HL-60 (cell line): Measurements from ENCODE around the gene SPACA9.

Experiments used
- DNase-seq, 2 experiments: peaks; one replicate each; pipeline ENCODE4 v3.0.0-alpha.2; 2010 to 2020; ENCODE audit warnings: low read depth in 1 of 2, low spot score in 1 of 2
- H3K27ac ChIP-seq: fragments of 250-450 bp; sonication (Bioruptor Pico); replicated peaks from 2 replicates; pipeline ENCODE4 v1.5.1; 2020; ENCODE audit warnings: mild to moderate bottlenecking, moderate library complexity
- H3K27me3 ChIP-seq: fragments of 250-450 bp; sonication (Bioruptor Pico); 2 replicates; pipeline ENCODE4 v1.5.1; 2021; ENCODE audit warnings: mild to moderate bottlenecking, moderate library complexity; ENCODE audit not compliant: insufficient read depth, poor library complexity, severe bottlenecking
- H3K4me3 ChIP-seq: replicated peaks from 2 replicates; pipeline ENCODE4 v1.5.1; 2011; ENCODE audit warnings: mild to moderate bottlenecking, control low read depth, low read length; ENCODE audit not compliant: insufficient read depth
- GABPA ChIP-seq: IDR thresholded peaks from 2 replicates; pipeline ENCODE4 v1.6.1; 2012; ENCODE audit warnings: low read depth
- POLR2AphosphoS5 ChIP-seq: IDR thresholded peaks from 2 replicates; pipeline ENCODE4 v1.6.1; 2012; ENCODE audit warnings: low read depth
- SPI1 ChIP-seq: IDR thresholded peaks from 2 replicates; pipeline ENCODE4 v1.6.1; 2012; ENCODE audit warnings: low read depth, mild to moderate bottlenecking, borderline replicate concordance
- long read RNA-seq: library from polyadenylated mRNA; unstranded; transcript quantifications from one replicate; pipeline ENCODE4 v2.0.0, GENCODE V29; 2020
- TF ChIP-seq, protein P1 (sequence below): IDR thresholded peaks from one replicate; pipeline ENCODE4 v1.5.1; 2011; ENCODE audit warnings: low read length, control low read depth, inconsistent platforms; ENCODE audit not compliant: insufficient read depth
- TF ChIP-seq, protein P2 (sequence below): IDR thresholded peaks from 2 replicates; pipeline ENCODE4 v1.6.1; 2012; ENCODE audit warnings: low read depth; ENCODE audit not compliant: insufficient replicate concordance

SPACA9 gene
- long read RNA-seq, transcript SPACA9-203 (4 exons, 2,536 nt): major isoform, 49 of 57 reads
- long read RNA-seq, partial matches to known transcripts: 0 of 57 reads
- long read RNA-seq, other reads (novel, unspliced or antisense): 7 of 57 reads

DNA sequence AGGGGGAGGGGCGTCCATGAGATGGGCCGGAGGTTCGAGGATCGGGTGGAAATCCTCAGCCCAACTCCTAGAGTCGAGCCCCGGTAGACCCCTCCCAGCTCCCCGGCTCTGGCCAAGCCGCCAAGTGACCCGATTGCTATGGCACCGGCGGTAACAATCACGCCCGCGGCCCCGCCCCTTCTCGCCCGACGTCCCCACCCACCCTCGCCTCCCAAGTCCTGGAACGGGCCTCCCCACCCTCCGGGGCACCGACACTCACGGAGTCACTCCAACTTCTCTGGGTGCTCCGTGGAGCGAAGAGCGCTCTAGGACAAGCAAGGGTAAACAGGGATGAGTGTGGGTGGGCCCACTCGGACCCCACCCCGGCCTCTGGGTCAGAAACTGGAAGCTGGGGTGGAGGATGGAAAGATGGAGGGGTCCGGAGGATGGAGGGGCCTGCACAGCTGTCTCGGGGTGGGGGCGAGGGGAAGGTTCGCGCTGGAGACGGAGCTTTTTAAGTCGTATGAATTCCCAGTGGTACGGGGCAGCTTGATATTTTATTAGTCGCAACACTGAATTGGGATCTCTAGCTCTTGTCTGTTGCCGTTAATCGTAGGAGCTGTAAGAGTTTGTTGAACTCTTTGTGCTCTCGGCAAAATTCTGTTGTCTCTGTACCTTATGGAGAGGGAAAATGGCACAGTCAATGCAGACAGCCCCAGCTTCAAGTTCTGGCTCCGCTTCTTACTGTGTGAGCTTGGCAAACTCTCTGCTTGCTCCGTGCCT is at the start of gene SPACA9:
Gene SPACA9, plus strand, starts transcription at position 204 of the 762 bp plus-strand sequence. CDS start 5,050 bp downstream, outside the sequence.
- Histone ChIP-seq H3K4me3 (peak within 1 kb of the TSS; percentile 83), H3K27ac (peak within 1 kb of the TSS; percentile 71), H3K27me3 (no peaks in the 10 kb centered on the region)
- TF ChIP-seq GABPA (no peak), POLR2AphosphoS5 (no peak), SPI1 (no peak)
- TF ChIP-seq, protein P1, sequence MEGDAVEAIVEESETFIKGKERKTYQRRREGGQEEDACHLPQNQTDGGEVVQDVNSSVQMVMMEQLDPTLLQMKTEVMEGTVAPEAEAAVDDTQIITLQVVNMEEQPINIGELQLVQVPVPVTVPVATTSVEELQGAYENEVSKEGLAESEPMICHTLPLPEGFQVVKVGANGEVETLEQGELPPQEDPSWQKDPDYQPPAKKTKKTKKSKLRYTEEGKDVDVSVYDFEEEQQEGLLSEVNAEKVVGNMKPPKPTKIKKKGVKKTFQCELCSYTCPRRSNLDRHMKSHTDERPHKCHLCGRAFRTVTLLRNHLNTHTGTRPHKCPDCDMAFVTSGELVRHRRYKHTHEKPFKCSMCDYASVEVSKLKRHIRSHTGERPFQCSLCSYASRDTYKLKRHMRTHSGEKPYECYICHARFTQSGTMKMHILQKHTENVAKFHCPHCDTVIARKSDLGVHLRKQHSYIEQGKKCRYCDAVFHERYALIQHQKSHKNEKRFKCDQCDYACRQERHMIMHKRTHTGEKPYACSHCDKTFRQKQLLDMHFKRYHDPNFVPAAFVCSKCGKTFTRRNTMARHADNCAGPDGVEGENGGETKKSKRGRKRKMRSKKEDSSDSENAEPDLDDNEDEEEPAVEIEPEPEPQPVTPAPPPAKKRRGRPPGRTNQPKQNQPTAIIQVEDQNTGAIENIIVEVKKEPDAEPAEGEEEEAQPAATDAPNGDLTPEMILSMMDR: no peak
- TF ChIP-seq, protein P2, sequence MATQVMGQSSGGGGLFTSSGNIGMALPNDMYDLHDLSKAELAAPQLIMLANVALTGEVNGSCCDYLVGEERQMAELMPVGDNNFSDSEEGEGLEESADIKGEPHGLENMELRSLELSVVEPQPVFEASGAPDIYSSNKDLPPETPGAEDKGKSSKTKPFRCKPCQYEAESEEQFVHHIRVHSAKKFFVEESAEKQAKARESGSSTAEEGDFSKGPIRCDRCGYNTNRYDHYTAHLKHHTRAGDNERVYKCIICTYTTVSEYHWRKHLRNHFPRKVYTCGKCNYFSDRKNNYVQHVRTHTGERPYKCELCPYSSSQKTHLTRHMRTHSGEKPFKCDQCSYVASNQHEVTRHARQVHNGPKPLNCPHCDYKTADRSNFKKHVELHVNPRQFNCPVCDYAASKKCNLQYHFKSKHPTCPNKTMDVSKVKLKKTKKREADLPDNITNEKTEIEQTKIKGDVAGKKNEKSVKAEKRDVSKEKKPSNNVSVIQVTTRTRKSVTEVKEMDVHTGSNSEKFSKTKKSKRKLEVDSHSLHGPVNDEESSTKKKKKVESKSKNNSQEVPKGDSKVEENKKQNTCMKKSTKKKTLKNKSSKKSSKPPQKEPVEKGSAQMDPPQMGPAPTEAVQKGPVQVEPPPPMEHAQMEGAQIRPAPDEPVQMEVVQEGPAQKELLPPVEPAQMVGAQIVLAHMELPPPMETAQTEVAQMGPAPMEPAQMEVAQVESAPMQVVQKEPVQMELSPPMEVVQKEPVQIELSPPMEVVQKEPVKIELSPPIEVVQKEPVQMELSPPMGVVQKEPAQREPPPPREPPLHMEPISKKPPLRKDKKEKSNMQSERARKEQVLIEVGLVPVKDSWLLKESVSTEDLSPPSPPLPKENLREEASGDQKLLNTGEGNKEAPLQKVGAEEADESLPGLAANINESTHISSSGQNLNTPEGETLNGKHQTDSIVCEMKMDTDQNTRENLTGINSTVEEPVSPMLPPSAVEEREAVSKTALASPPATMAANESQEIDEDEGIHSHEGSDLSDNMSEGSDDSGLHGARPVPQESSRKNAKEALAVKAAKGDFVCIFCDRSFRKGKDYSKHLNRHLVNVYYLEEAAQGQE: no peak
- DNase-seq: peak; percentile 15 to 24

DNA sequence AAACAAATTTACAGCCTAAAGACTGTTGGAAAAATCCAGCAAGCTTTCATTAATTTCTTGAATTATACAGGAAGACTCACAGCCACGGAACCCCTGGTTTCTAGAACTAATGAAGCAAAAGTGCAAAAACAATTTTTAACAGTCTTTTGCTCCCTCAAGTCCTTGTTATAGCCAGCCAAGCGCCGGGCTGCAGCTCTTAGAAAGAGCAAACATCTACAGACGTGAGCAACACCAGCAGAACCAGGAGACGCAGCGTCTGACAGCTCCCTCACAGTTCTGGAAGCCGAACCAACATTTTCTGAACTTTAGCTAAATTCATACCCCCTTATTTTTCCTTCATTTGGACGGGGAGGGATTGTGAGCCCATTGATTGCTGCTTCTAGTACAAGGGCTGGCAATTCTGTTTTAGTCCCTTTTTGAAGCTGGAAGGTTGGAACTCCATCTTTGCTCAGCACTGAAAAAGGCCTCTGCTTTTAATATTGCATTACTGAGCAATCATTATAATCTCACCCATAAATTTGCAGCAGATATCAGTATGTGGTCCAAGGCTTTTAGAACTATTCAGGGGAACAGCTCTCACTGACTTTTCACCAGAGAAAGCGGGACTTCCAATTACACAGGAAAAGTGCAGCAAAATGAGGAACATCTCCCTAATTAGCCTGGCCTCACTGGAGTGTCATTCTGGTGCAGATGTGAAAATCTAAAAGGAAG is 46.4 kb upstream of the SPACA9 start:
- no peak overlapping the region for H3K4me3 ChIP-seq
- no peak overlapping the region for H3K27ac ChIP-seq
- H3K27me3 ChIP-seq: no peaks in the 10 kb centered on the region
- TF ChIP-seq GABPA: no peak
- TF ChIP-seq SPI1: no peak
- TF ChIP-seq, protein P1: no peak
- TF ChIP-seq, protein P2: no peak
- TF ChIP-seq POLR2AphosphoS5: no peak
- DNase-seq: no peak

DNA sequence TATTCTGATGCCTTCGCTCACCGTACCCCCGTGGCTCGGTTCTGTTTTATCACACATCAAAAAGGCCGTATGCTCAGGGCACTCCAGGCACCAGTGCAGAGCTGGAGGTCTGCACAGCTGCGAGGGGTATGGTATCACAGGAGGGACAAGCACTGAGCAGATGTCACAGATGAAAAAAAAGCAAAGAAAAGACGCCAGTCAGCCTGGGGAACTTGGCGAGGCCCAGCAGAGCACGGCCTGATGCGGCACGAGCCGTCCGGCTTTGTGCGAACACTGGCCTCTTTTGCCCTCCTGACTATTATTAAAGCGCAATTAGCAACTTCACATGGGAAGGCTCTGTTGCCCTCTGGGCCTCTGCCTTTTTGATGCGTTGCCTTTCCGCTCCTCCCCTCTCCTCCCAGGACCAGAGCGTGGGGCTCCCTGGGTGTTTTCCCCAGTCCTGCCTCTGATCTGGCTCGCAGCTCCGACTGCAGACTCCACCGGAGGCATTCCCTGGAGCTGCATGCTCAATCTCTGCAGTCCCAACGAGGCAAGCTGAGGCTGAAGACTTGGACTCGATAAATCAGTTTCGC is 45.1 kb upstream of the SPACA9 start:
- Histone ChIP-seq H3K4me3 (no peak overlapping the region), H3K27ac (no peak overlapping the region), H3K27me3 (no peaks in the 10 kb centered on the region)
- TF ChIP-seq SPI1: no peak
- TF ChIP-seq GABPA: no peak
- TF ChIP-seq, protein P1: no peak
- TF ChIP-seq, protein P2: no peak
- no peak for TF ChIP-seq POLR2AphosphoS5
- DNase-seq: no peak
